WTC11 (cell line): ENCODE data around the gene ADK. TPM values are rescaled to one million over a fixed set of nuclear protein-coding genes. Genes with fewer than 3 reads are reported as not detected.

ENCODE experiments used
- ATAC-seq: fragments of 200-7000 bp; cut with Tn5 transposase; 2 replicates; pipeline ENCODE4 v1.10.0; 2021; ENCODE audit warnings: mild to moderate bottlenecking, moderate library complexity
- CTCF ChIA-PET: fragments of 300-600 bp; sonication (Branson Sonifier 250); formaldehyde crosslinking; loops from one replicate; lab custom pipeline; 2021; ENCODE audit warnings: antibody characterized with exemption; lab: Charles Lee
- POLR2A ChIA-PET: fragments of 350-600 bp; sonication (Branson Sonifier 250); formaldehyde crosslinking; loops from one replicate; lab custom pipeline; 2021; ENCODE audit warnings: antibody characterized with exemption; lab: Charles Lee
- DNase-seq: peaks from one replicate; pipeline ENCODE4 v3.0.0; 2021; ENCODE audit warnings: low spot score
- H3K27ac Mint-ChIP-seq: 2 replicates; pipeline ENCODE4 v1.8.0; 2021; ENCODE audit warnings: mixed read lengths
- H3K27me3 Mint-ChIP-seq: 2 replicates; pipeline ENCODE4 v1.8.0; 2021; ENCODE audit warnings: low read depth, mild to moderate bottlenecking, moderate library complexity, mixed read lengths
- H3K36me3 Mint-ChIP-seq: 2 replicates; pipeline ENCODE4 v1.8.0; 2021; ENCODE audit warnings: mixed read lengths
- H3K4me1 Mint-ChIP-seq: 2 replicates; pipeline ENCODE4 v1.8.0; 2022; ENCODE audit warnings: mixed read lengths
- H3K4me3 Mint-ChIP-seq: 2 replicates; pipeline ENCODE4 v1.8.0; 2021; ENCODE audit warnings: mild to moderate bottlenecking, moderate library complexity, mixed read lengths
- H3K9me3 Mint-ChIP-seq: 2 replicates; pipeline ENCODE4 v1.8.0; 2021; ENCODE audit warnings: mixed read lengths
- ATF1 ChIP-seq: sonication (generic); formaldehyde crosslinking; IDR thresholded peaks from 2 replicates; pipeline ENCODE4 v1.8.1; 2023; ENCODE audit warnings: mild to moderate bottlenecking, moderate library complexity, missing genetic modification reagents
- CBFB ChIP-seq: sonication (generic); formaldehyde crosslinking; IDR thresholded peaks from 2 replicates; pipeline ENCODE4 v1.8.1; 2022; ENCODE audit warnings: mild to moderate bottlenecking, low read depth, missing genetic modification reagents
- CREB1 ChIP-seq: sonication (generic); formaldehyde crosslinking; IDR thresholded peaks from 2 replicates; pipeline ENCODE4 v1.8.0; 2023; ENCODE audit warnings: mild to moderate bottlenecking, missing genetic modification reagents
- CREM ChIP-seq: sonication (generic); formaldehyde crosslinking; IDR thresholded peaks from 2 replicates; pipeline ENCODE4 v1.8.1; 2022; ENCODE audit warnings: mild to moderate bottlenecking, missing genetic modification reagents, moderate library complexity
- ELF4 ChIP-seq: sonication (generic); formaldehyde crosslinking; IDR thresholded peaks from 2 replicates; pipeline ENCODE4 v1.8.1; 2022; ENCODE audit warnings: low read depth, mild to moderate bottlenecking, moderate library complexity, missing genetic modification reagents
- EMX1 ChIP-seq: fragments of 250-450 bp; sonication (Bioruptor Pico); IDR thresholded peaks from 2 replicates; pipeline ENCODE4 v1.8.0; 2021; ENCODE audit warnings: mild to moderate bottlenecking
- ESRRA ChIP-seq: sonication (generic); formaldehyde crosslinking; IDR thresholded peaks from 2 replicates; pipeline ENCODE4 v1.8.1; 2022; ENCODE audit warnings: mild to moderate bottlenecking, missing genetic modification reagents, borderline replicate concordance
- FOXK1 ChIP-seq: sonication (generic); formaldehyde crosslinking; IDR thresholded peaks from 2 replicates; pipeline ENCODE4 v1.8.0; 2022; ENCODE audit warnings: mild to moderate bottlenecking, moderate library complexity, missing genetic modification reagents
- FOXP1 ChIP-seq: sonication (generic); formaldehyde crosslinking; IDR thresholded peaks from 2 replicates; pipeline ENCODE4 v1.8.0; 2022; ENCODE audit warnings: missing genetic modification reagents, mild to moderate bottlenecking, moderate library complexity, borderline replicate concordance
- JUN ChIP-seq: sonication (generic); formaldehyde crosslinking; IDR thresholded peaks from 2 replicates; pipeline ENCODE4 v1.8.0; 2023; ENCODE audit warnings: mild to moderate bottlenecking, missing genetic modification reagents
- KAT7 ChIP-seq: sonication (generic); formaldehyde crosslinking; IDR thresholded peaks from 2 replicates; pipeline ENCODE4 v1.8.1; 2023; ENCODE audit warnings: missing genetic modification reagents, mild to moderate bottlenecking, borderline replicate concordance
- NFATC4 ChIP-seq: fragments of 250-450 bp; sonication (Bioruptor Pico); IDR thresholded peaks from 2 replicates; pipeline ENCODE4 v1.9.0; 2021; ENCODE audit warnings: mild to moderate bottlenecking
- NFE2L1 ChIP-seq: sonication (generic); formaldehyde crosslinking; IDR thresholded peaks from 2 replicates; pipeline ENCODE4 v1.8.1; 2023; ENCODE audit warnings: missing genetic modification reagents
- NR3C1 ChIP-seq: sonication (generic); formaldehyde crosslinking; conservative IDR thresholded peaks from 2 replicates; pipeline ENCODE4 v1.8.1; 2023; ENCODE audit warnings: low read depth, mild to moderate bottlenecking, missing genetic modification reagents
- PRRX2 ChIP-seq: fragments of 250-450 bp; sonication (Bioruptor Pico); IDR thresholded peaks from 2 replicates; pipeline ENCODE4 v1.8.0; 2021; ENCODE audit warnings: mild to moderate bottlenecking
- RORB ChIP-seq: fragments of 250-450 bp; sonication (Bioruptor Pico); IDR thresholded peaks from 2 replicates; pipeline ENCODE4 v1.9.0; 2021; ENCODE audit warnings: mild to moderate bottlenecking
- TCF7 ChIP-seq: sonication (generic); formaldehyde crosslinking; IDR thresholded peaks from 2 replicates; pipeline ENCODE4 v1.8.0; 2022; ENCODE audit warnings: mild to moderate bottlenecking, low read depth, missing genetic modification reagents, moderate library complexity
- ZBTB21 ChIP-seq: sonication (generic); formaldehyde crosslinking; IDR thresholded peaks from 2 replicates; pipeline ENCODE4 v1.8.1; 2023; ENCODE audit warnings: mild to moderate bottlenecking, missing genetic modification reagents, borderline replicate concordance
- ZNF121 ChIP-seq: sonication (generic); formaldehyde crosslinking; IDR thresholded peaks from 2 replicates; pipeline ENCODE4 v1.8.0; 2023; ENCODE audit warnings: missing genetic modification reagents
- ZNF232 ChIP-seq: sonication (generic); formaldehyde crosslinking; IDR thresholded peaks from 2 replicates; pipeline ENCODE4 v1.8.0; 2022; ENCODE audit warnings: mild to moderate bottlenecking, missing genetic modification reagents
- ZNF671 ChIP-seq: fragments of 250-450 bp; sonication (Bioruptor Pico); IDR thresholded peaks from 2 replicates; pipeline ENCODE4 v1.8.0; 2021; ENCODE audit warnings: mild to moderate bottlenecking
- total RNA-seq: library from RNA; stranded (reverse); gene quantifications from 3 replicates; pipeline ENCODE4 v1.2.3, GENCODE V29; 2021
- TF ChIP-seq, protein P1 (sequence below): sonication (generic); formaldehyde crosslinking; IDR thresholded peaks from 2 replicates; pipeline ENCODE4 v1.8.0; 2022; ENCODE audit warnings: mild to moderate bottlenecking, missing genetic modification reagents
- TF ChIP-seq, protein P2 (sequence below): sonication (generic); formaldehyde crosslinking; IDR thresholded peaks from 2 replicates; pipeline ENCODE4 v1.8.1; 2023; ENCODE audit warnings: mild to moderate bottlenecking, missing genetic modification reagents, moderate library complexity
- TF ChIP-seq, protein P3 (sequence below): sonication (generic); formaldehyde crosslinking; conservative IDR thresholded peaks from 2 replicates; pipeline ENCODE4 v1.8.1; 2023; ENCODE audit warnings: mild to moderate bottlenecking, low read depth, missing genetic modification reagents, moderate library complexity
- TF ChIP-seq, protein P4 (sequence below): fragments of 250-450 bp; sonication (Bioruptor Pico); IDR thresholded peaks from 2 replicates; pipeline ENCODE4 v1.9.0; 2021; ENCODE audit warnings: moderate library complexity, mild to moderate bottlenecking, inconsistent platforms, borderline replicate concordance
- TF ChIP-seq, protein P5 (sequence below): sonication (generic); formaldehyde crosslinking; IDR thresholded peaks from 2 replicates; pipeline ENCODE4 v1.8.1; 2023; ENCODE audit warnings: mild to moderate bottlenecking, missing genetic modification reagents, moderate library complexity
- TF ChIP-seq, protein P6 (sequence below): sonication (generic); formaldehyde crosslinking; IDR thresholded peaks from 2 replicates; pipeline ENCODE4 v1.8.0; 2023; ENCODE audit warnings: mild to moderate bottlenecking, missing genetic modification reagents

Gene ADK
- total RNA-seq, 1 experiment from 2014 or later: 32.7 TPM

DNA sequence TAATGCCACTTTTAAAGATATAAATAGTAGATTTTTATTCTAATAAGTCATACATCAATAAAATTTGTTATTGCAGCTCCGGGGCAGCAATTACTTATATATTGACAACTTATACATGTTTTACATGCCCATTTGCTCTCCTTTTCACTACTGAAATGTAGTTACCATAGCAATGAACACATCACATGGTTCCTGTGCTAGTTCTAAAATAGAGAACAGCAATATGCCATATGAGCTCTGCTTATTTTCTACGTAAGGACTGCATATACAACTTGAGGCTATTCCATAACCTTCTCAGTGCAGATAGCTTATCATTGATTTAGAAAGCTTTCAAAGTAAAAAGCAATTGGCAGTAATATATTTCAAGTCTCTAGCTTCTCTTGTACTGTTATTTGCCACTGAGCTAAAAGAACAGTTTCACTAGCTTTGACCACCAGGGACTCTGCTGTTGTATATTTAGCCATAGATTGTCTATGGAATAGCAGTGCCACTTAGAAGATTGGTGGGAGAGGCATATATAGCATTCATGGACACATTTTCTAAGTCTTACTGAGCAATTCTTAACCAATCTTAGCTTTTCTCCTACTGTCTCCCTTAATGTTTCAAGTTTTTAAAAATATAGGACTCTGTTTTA lies 405.2 kb downstream of the ADK start:
- Mint-ChIP-seq H3K4me1 (no peaks in the 10 kb centered on the region), H3K9me3 (no peaks in the 10 kb centered on the region), H3K4me3 (no peak overlapping the region), H3K36me3 (no peaks in the 10 kb centered on the region), H3K27me3 (no peaks in the 10 kb centered on the region), H3K27ac (no peak overlapping the region)
- ATAC-seq (no peak), DNase-seq (no peak)
- ChIA-PET POLR2A (no interaction called here), CTCF (no interaction called here)
- TF ChIP-seq, protein P1, sequence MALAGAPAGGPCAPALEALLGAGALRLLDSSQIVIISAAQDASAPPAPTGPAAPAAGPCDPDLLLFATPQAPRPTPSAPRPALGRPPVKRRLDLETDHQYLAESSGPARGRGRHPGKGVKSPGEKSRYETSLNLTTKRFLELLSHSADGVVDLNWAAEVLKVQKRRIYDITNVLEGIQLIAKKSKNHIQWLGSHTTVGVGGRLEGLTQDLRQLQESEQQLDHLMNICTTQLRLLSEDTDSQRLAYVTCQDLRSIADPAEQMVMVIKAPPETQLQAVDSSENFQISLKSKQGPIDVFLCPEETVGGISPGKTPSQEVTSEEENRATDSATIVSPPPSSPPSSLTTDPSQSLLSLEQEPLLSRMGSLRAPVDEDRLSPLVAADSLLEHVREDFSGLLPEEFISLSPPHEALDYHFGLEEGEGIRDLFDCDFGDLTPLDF (CRISPR knock-in tag): no peak
- TF ChIP-seq ZNF232 (CRISPR knock-in tag) (no peak), CBFB (CRISPR knock-in tag) (no peak), ZNF671 (CRISPR knock-in tag) (no peak), NR3C1 (CRISPR knock-in tag) (no peak), NFE2L1 (CRISPR knock-in tag) (no peak), TCF7 (CRISPR knock-in tag) (no peak), JUN (CRISPR knock-in tag) (no peak), ZNF121 (CRISPR knock-in tag) (no peak), RORB (CRISPR knock-in tag) (no peak), KAT7 (CRISPR knock-in tag) (no peak), NFATC4 (CRISPR knock-in tag) (no peak), CREB1 (no peak)
- TF ChIP-seq, protein P2, sequence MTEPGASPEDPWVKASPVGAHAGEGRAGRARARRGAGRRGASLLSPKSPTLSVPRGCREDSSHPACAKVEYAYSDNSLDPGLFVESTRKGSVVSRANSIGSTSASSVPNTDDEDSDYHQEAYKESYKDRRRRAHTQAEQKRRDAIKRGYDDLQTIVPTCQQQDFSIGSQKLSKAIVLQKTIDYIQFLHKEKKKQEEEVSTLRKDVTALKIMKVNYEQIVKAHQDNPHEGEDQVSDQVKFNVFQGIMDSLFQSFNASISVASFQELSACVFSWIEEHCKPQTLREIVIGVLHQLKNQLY (CRISPR knock-in tag): no peak
- TF ChIP-seq, protein P3, sequence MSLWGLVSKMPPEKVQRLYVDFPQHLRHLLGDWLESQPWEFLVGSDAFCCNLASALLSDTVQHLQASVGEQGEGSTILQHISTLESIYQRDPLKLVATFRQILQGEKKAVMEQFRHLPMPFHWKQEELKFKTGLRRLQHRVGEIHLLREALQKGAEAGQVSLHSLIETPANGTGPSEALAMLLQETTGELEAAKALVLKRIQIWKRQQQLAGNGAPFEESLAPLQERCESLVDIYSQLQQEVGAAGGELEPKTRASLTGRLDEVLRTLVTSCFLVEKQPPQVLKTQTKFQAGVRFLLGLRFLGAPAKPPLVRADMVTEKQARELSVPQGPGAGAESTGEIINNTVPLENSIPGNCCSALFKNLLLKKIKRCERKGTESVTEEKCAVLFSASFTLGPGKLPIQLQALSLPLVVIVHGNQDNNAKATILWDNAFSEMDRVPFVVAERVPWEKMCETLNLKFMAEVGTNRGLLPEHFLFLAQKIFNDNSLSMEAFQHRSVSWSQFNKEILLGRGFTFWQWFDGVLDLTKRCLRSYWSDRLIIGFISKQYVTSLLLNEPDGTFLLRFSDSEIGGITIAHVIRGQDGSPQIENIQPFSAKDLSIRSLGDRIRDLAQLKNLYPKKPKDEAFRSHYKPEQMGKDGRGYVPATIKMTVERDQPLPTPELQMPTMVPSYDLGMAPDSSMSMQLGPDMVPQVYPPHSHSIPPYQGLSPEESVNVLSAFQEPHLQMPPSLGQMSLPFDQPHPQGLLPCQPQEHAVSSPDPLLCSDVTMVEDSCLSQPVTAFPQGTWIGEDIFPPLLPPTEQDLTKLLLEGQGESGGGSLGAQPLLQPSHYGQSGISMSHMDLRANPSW (CRISPR knock-in tag): no peak

DNA sequence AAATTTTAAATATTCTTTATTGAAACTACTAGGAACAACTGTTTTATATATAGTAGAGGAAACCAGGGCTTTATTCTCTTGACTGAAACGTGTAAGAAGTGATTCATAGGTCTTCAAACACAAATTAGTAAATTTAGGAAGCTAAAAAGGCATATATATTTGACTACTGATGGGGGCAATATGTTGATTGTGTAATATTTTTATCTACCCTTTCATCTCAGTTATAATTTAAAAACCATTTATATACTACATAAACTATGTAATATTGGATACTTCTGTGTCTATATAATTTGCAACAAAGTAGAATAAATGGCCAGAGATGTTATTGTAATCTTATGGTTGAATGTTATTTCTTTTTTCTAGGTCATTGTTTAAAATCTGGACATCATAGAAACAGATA lies 406.1 kb downstream of the ADK start:
- Mint-ChIP-seq H3K4me1 (no peaks in the 10 kb centered on the region), H3K27me3 (no peaks in the 10 kb centered on the region), H3K9me3 (no peaks in the 10 kb centered on the region), H3K27ac (no peak overlapping the region), H3K4me3 (no peak overlapping the region), H3K36me3 (no peaks in the 10 kb centered on the region)
- ChIA-PET CTCF (no interaction called here), POLR2A (no interaction called here)
- ATAC-seq (no peak), DNase-seq (no peak)
- TF ChIP-seq ZNF232 (CRISPR knock-in tag): no peak
- TF ChIP-seq, protein P4, sequence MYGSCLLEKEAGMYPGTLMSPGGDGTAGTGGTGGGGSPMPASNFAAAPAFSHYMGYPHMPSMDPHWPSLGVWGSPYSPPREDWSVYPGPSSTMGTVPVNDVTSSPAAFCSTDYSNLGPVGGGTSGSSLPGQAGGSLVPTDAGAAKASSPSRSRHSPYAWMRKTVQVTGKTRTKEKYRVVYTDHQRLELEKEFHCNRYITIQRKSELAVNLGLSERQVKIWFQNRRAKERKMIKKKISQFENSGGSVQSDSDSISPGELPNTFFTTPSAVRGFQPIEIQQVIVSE: no peak
- TF ChIP-seq ZNF121 (CRISPR knock-in tag): no peak
- no peak for TF ChIP-seq ESRRA
- TF ChIP-seq FOXP1 (CRISPR knock-in tag): no peak
- TF ChIP-seq EMX1 (CRISPR knock-in tag): no peak
- no peak for TF ChIP-seq FOXK1 (CRISPR knock-in tag)
- TF ChIP-seq PRRX2 (CRISPR knock-in tag): no peak
- TF ChIP-seq ATF1 (CRISPR knock-in tag): no peak
- TF ChIP-seq, protein P5, sequence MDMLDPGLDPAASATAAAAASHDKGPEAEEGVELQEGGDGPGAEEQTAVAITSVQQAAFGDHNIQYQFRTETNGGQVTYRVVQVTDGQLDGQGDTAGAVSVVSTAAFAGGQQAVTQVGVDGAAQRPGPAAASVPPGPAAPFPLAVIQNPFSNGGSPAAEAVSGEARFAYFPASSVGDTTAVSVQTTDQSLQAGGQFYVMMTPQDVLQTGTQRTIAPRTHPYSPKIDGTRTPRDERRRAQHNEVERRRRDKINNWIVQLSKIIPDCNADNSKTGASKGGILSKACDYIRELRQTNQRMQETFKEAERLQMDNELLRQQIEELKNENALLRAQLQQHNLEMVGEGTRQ (CRISPR knock-in tag): no peak
- TF ChIP-seq ELF4 (CRISPR knock-in tag): no peak
- TF ChIP-seq, protein P6, sequence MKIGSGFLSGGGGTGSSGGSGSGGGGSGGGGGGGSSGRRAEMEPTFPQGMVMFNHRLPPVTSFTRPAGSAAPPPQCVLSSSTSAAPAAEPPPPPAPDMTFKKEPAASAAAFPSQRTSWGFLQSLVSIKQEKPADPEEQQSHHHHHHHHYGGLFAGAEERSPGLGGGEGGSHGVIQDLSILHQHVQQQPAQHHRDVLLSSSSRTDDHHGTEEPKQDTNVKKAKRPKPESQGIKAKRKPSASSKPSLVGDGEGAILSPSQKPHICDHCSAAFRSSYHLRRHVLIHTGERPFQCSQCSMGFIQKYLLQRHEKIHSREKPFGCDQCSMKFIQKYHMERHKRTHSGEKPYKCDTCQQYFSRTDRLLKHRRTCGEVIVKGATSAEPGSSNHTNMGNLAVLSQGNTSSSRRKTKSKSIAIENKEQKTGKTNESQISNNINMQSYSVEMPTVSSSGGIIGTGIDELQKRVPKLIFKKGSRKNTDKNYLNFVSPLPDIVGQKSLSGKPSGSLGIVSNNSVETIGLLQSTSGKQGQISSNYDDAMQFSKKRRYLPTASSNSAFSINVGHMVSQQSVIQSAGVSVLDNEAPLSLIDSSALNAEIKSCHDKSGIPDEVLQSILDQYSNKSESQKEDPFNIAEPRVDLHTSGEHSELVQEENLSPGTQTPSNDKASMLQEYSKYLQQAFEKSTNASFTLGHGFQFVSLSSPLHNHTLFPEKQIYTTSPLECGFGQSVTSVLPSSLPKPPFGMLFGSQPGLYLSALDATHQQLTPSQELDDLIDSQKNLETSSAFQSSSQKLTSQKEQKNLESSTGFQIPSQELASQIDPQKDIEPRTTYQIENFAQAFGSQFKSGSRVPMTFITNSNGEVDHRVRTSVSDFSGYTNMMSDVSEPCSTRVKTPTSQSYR: no peak
- TF ChIP-seq, protein P1 (CRISPR knock-in tag): no peak
- TF ChIP-seq NR3C1 (CRISPR knock-in tag): no peak
- no peak for TF ChIP-seq ZBTB21 (CRISPR knock-in tag)
- no peak for TF ChIP-seq CREM (CRISPR knock-in tag)
